Keratinocyte (primary cell): ENCODE measurements around the gene SELENON. TPM values are rescaled to one million over a fixed set of nuclear protein-coding genes. Genes with fewer than 3 reads are reported as not detected.

Experiments
- DNase-seq: peaks from one replicate; pipeline ENCODE4 v3.0.0-alpha.2; 2011; ENCODE audit warnings: low read depth, missing footprints, low spot score
- FAIRE-seq: peaks from 2 replicates; lab custom pipeline; 2011; peaks lifted over from hg19 to GRCh38; lab: Jason Lieb, UNC
- H2AFZ ChIP-seq: 2 replicates; pipeline ENCODE4 v1.6.0; 2012; ENCODE audit warnings: low read length, control low read depth, inconsistent platforms; ENCODE audit not compliant: control insufficient read depth
- H3K27ac ChIP-seq: 2 replicates; pipeline ENCODE4 v1.5.1; 2011; ENCODE audit warnings: low read length; ENCODE audit not compliant: control insufficient read depth, insufficient read depth
- H3K27me3 ChIP-seq: 3 replicates; pipeline ENCODE4 v1.6.0; 2011; ENCODE audit warnings: low read length; ENCODE audit not compliant: control insufficient read depth, insufficient read depth; ENCODE audit errors: extremely low read depth
- H3K36me3 ChIP-seq, 2 experiments: 2 replicates in 1 of 2; 3 replicates in 1 of 2; pipeline ENCODE4 v1.5.1; 2011; ENCODE audit warnings: low read length in 2 of 2, mild to moderate bottlenecking in 1 of 2; ENCODE audit not compliant: control insufficient read depth in 2 of 2, insufficient read depth in 2 of 2; ENCODE audit errors: extremely low read depth in 1 of 2
- H3K4me1 ChIP-seq: 3 replicates; pipeline ENCODE4 v1.5.1; 2011; ENCODE audit warnings: low read length; ENCODE audit not compliant: control insufficient read depth, insufficient read depth; ENCODE audit errors: extremely low read depth
- H3K4me2 ChIP-seq: 3 replicates; pipeline ENCODE4 v1.6.0; 2011; ENCODE audit warnings: low read depth, low read length; ENCODE audit not compliant: control insufficient read depth, insufficient read depth; ENCODE audit errors: extremely low read depth
- H3K4me3 ChIP-seq, 3 experiments: fragments of 200-600 bp in 1 of 3; sonication (generic) in 1 of 3; 2 replicates in 2 of 3; 3 replicates in 1 of 3; pipeline ENCODE4 v1.5.1; 2011 to 2016; ENCODE audit warnings: low read length in 3 of 3, mild to moderate bottlenecking in 3 of 3, control low read depth in 2 of 3, inconsistent platforms in 1 of 3, low read depth in 1 of 3, mixed read lengths in 1 of 3, mixed run types in 1 of 3, moderate library complexity in 1 of 3; ENCODE audit not compliant: control insufficient read depth in 2 of 3, insufficient read depth in 2 of 3; ENCODE audit errors: extremely low read depth in 1 of 3
- H3K79me2 ChIP-seq: 2 replicates; pipeline ENCODE4 v1.6.0; 2012; ENCODE audit warnings: low read length; ENCODE audit not compliant: control insufficient read depth, insufficient read depth
- H3K9ac ChIP-seq: 3 replicates; pipeline ENCODE4 v1.6.0; 2011; ENCODE audit warnings: low read length; ENCODE audit not compliant: control insufficient read depth, insufficient read depth; ENCODE audit errors: extremely low read depth
- H3K9me1 ChIP-seq: 3 replicates; pipeline ENCODE4 v1.6.0; 2011; ENCODE audit warnings: low read length; ENCODE audit not compliant: control insufficient read depth, insufficient read depth; ENCODE audit errors: extremely low read depth
- H3K9me3 ChIP-seq: 2 replicates; pipeline ENCODE4 v1.5.1; 2012; ENCODE audit warnings: low read depth, low read length; ENCODE audit not compliant: control insufficient read depth
- H4K20me1 ChIP-seq: 3 replicates; pipeline ENCODE4 v1.6.0; 2011; ENCODE audit warnings: low read length; ENCODE audit not compliant: control insufficient read depth, insufficient read depth; ENCODE audit errors: extremely low read depth
- EZH2 ChIP-seq: IDR thresholded peaks from one replicate; pipeline ENCODE4 v1.6.1; 2012; ENCODE audit warnings: inconsistent platforms, mild to moderate bottlenecking, low read length, moderate library complexity
- dilution Hi-C: fragments of 300-500 bp; cut with MboI; formaldehyde crosslinking; loops from one replicate; pipeline ENCODE4 v1.7.0; 2020; ENCODE audit warnings: low sequenced_read_pairs; ENCODE audit not compliant: extremely low pct_ligation_motif_present
- polyA plus RNA-seq, 5 experiments: library from polyadenylated mRNA; depleted of rRNA in 3 of 5; stranded (reverse) in 3 of 5; stranded (forward) in 1 of 5; unstranded in 1 of 5; fragments of >200 nt; gene quantifications; 1 replicate in 1 of 5; 2 replicates in 3 of 5; 3 replicates in 1 of 5; pipeline versions ENCODE4 v1.2.1 to v1.2.3, GENCODE V29; 2011 to 2012; ENCODE audit warnings: missing spikeins in 2 of 5, low read depth in 1 of 5, low replicate concordance in 1 of 5
- TF ChIP-seq, protein P1 (sequence below), 3 experiments: IDR thresholded peaks in 1 of 3; conservative IDR thresholded peaks in 1 of 3; optimal IDR thresholded peaks in 1 of 3; 2 replicates in 2 of 3; 3 replicates in 1 of 3; pipeline versions ENCODE3 to v1.5.1; 2011; ENCODE audit warnings: low read length in 3 of 3, mild to moderate bottlenecking in 3 of 3, moderate library complexity in 2 of 3, control low read depth in 1 of 3, inconsistent platforms in 1 of 3; ENCODE audit not compliant: insufficient read depth in 2 of 3; ENCODE audit errors: extremely low read depth in 1 of 3

SELENON gene
- polyA plus RNA-seq, 1 donor (not counting 4 experiments of a cell fraction or from before 2014, with no cell fraction given), result 15.4 TPM

DNA sequence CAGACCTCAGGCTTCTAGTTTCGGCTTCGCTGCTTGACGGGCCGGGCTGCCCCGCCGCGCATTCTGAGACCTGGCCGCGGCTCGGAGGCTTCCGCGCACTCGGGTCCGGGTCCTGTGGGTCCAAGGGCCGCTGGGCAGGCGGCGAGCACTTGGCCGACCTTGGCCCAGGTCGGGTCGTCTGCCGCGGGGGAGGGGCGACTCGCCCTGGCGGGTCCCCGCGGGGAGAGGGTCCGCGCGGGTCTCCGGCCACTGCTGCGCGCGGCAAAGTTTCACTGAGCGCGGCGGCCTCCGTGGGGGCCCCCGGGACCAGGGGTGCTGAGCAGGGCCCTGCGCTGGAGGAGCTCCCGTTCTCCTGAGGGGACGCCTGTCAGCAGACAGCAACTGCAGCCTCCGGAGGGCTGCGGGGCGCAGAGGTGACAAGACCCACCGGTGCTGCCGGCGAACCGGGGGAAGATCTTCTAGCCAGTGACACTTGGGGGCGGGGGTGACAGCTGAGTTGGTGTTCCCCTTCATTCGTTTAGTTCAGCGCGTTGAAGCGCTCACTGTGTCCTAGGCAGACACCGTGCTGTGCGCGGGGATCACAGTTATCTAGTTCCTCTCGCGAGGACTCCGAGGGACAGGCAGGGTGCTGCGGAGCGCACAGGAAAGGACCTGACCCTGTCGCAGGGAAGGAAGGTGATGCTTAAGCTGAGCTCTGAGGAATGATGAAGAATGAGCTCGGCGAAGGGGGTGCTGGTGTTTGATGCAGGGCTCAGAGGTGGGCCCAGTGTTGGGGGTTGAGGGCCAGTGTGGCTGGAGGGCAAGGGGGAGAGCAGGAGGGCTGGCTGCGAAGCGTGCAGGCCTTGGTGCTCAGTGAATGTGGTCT, 20.5 kb downstream of the SELENON start:
- no peak for DNase-seq
- Histone ChIP-seq H3K27ac (peak overlapping the region; percentile 82), H3K4me1 (peaks cover 36% of the 10 kb centered on the region), H3K9me1 (peaks cover 2% of the 10 kb centered on the region), H3K27me3 (no peaks in the 10 kb centered on the region), H4K20me1 (no peaks in the 10 kb centered on the region), H3K4me2 (peak overlapping the region; percentile 76), H3K9ac (peak overlapping the region; percentile 89), H3K9me3 (no peaks in the 10 kb centered on the region), H2AFZ (peak overlapping the region; percentile 88), H3K79me2 (peaks cover 22% of the 10 kb centered on the region), H3K4me3 (peak overlapping the region; percentile 69 to 92 (median 72)), H3K36me3 (peaks cover 6 to 7% of the 10 kb centered on the region in 2 experiments)
- dilution Hi-C loops, result no loop called here
- FAIRE-seq, result peak; percentile 81
- no peak for TF ChIP-seq EZH2
- TF ChIP-seq, protein P1, sequence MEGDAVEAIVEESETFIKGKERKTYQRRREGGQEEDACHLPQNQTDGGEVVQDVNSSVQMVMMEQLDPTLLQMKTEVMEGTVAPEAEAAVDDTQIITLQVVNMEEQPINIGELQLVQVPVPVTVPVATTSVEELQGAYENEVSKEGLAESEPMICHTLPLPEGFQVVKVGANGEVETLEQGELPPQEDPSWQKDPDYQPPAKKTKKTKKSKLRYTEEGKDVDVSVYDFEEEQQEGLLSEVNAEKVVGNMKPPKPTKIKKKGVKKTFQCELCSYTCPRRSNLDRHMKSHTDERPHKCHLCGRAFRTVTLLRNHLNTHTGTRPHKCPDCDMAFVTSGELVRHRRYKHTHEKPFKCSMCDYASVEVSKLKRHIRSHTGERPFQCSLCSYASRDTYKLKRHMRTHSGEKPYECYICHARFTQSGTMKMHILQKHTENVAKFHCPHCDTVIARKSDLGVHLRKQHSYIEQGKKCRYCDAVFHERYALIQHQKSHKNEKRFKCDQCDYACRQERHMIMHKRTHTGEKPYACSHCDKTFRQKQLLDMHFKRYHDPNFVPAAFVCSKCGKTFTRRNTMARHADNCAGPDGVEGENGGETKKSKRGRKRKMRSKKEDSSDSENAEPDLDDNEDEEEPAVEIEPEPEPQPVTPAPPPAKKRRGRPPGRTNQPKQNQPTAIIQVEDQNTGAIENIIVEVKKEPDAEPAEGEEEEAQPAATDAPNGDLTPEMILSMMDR (optimal IDR thresholded peaks at IDR 0.05 in 1 of 3, IDR thresholded peaks at IDR 0.05 in 1 of 3, conservative IDR thresholded peaks at IDR 0.05 in 1 of 3; ENCODE audit: extremely low read depth in 1 of 3, insufficient read depth in 2 of 3, low read length in 3 of 3), result no peak

DNA sequence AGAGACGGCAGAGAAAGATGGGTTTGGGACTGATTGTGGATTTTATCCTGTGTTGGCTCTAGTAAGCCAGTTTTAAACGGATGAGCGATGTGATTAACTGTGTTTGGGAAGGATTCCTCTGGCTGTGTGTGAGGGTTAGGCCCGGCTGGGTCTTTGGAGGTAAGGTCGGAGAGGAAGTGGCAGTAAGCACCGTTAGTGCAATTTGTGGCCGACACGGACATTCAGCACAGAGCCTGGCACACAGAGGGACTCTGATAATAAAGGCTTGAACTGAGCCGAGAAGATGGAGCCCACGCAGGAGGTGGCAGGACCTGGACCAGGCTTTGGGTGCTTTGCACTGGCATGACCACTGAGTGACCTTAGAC, 21.1 kb downstream of the SELENON start:
- Histone ChIP-seq H3K27ac (peak overlapping the region; percentile 82), H3K4me2 (peak overlapping the region; percentile 76), H3K9me1 (peaks cover 2% of the 10 kb centered on the region), H3K4me1 (peaks cover 36% of the 10 kb centered on the region), H3K9me3 (no peaks in the 10 kb centered on the region), H3K79me2 (peaks cover 22% of the 10 kb centered on the region), H3K27me3 (no peaks in the 10 kb centered on the region), H4K20me1 (no peaks in the 10 kb centered on the region), H2AFZ (peak overlapping the region; percentile 71), H3K4me3 (peak overlapping the region; percentile 69 to 92 (median 72)), H3K36me3 (peaks cover 2 to 10% of the 10 kb centered on the region in 2 experiments), H3K9ac (peak overlapping the region; percentile 89)
- DNase-seq, result no peak
- TF ChIP-seq, protein P1 (optimal IDR thresholded peaks at IDR 0.05 in 1 of 3, IDR thresholded peaks at IDR 0.05 in 1 of 3, conservative IDR thresholded peaks at IDR 0.05 in 1 of 3; ENCODE audit: extremely low read depth in 1 of 3, insufficient read depth in 2 of 3, low read length in 3 of 3), result no peak
- TF ChIP-seq EZH2, result no peak
- dilution Hi-C loops, result no loop called here
- FAIRE-seq, result no peak
